Measurements from ENCODE around the gene NOS1.

The NOS1 gene

DNA sequence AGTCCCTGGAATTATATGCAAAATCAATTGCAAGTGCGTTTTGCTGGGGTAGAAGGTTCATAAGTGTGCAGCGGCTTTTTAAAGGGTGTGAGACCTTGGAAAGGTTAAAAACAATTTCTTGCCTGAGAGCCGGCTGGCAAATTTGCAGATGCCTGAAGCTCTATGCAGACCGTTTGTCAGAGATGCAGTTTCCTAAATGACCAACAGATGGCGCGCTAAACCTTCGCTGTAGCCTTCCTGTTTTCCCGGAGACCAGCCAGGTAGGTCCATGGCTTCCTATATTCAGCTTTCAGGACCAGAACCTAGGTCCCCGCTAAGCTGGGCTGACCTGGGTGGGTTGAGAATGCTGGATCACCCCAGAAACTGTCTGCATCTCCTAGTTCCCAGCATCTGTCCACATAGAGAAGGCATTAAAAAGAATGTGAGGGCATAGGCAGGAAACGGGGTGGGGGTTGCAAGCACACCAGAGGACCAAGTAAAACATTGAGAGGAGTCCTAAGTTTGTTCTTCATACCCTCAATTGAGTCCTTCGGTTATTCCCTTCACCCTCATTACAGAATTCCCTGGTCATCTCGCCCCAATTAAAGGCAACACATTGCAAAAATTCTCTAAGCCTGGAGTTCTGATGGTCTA is 5.7 kb upstream of the NOS1 start:
- no peak for TF ChIP-seq ZNF8 (CRISPR knock-in tag; IDR thresholded peaks at IDR 0.05)
- no peak for TF ChIP-seq ARNTL (CRISPR knock-in tag; IDR thresholded peaks at IDR 0.05; ENCODE audit: borderline replicate concordance, low read depth)
- no peak for TF ChIP-seq ZFP30 (CRISPR knock-in tag; IDR thresholded peaks at IDR 0.05)
- ATAC-seq, result peak; percentile 85

GRCh38 chr12:117365049-117365616 is 3.7 kb upstream of the NOS1 start:
- no peak; the same call in 2 of the 3 replicates for ATAC-seq
- TF ChIP-seq, protein P1, sequence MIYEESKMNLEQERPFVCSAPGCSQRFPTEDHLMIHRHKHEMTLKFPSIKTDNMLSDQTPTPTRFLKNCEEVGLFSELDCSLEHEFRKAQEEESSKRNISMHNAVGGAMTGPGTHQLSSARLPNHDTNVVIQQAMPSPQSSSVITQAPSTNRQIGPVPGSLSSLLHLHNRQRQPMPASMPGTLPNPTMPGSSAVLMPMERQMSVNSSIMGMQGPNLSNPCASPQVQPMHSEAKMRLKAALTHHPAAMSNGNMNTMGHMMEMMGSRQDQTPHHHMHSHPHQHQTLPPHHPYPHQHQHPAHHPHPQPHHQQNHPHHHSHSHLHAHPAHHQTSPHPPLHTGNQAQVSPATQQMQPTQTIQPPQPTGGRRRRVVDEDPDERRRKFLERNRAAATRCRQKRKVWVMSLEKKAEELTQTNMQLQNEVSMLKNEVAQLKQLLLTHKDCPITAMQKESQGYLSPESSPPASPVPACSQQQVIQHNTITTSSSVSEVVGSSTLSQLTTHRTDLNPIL (CRISPR knock-in tag; IDR thresholded peaks at IDR 0.05; ENCODE audit: low read depth), result no peak
- TF ChIP-seq TSHZ2 (CRISPR knock-in tag; IDR thresholded peaks at IDR 0.05) (peak; percentile 82), TCF4 (CRISPR knock-in tag; IDR thresholded peaks at IDR 0.05; ENCODE audit: borderline replicate concordance) (peak; percentile 78)

DNA sequence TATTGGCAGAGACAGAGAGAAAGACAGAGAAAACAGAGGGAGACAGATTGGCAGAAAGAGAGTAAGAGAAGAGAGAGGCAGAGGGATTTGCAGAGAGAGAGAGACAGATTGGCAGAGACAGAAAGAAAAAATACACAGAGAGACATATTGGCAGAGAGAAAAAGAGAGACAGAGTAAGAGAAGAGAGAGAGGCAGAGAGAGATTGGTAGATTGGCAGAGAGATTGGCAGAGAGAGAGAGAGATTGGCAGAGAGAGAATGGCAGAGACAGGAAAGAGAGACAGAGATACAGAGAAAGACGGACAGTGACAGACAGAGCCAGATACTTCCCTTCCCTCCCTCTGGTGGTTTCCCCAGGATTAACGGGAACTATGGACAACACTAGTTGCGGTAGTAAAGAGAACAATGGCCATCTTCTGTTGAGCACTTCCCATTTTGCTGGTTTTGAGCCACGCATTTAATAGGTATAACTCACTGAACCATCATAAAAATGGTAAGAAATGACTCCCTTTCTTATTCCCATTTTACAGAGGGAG is 2.6 kb upstream of the NOS1 start:
- ATAC-seq, result no peak

GRCh38 chr12:117363056-117363662 is 1.7 kb upstream of the NOS1 start:
- ATAC-seq, result no peak
- no peak for TF ChIP-seq ZFP30 (CRISPR knock-in tag; IDR thresholded peaks at IDR 0.05)
- TF ChIP-seq PPARA (CRISPR knock-in tag; IDR thresholded peaks at IDR 0.05; ENCODE audit: borderline replicate concordance), result no peak
- TF ChIP-seq ARNTL (CRISPR knock-in tag; IDR thresholded peaks at IDR 0.05; ENCODE audit: borderline replicate concordance, low read depth), result no peak
- TF ChIP-seq TCF4 (CRISPR knock-in tag; IDR thresholded peaks at IDR 0.05; ENCODE audit: borderline replicate concordance), result no peak
- TF ChIP-seq OSR1 (CRISPR knock-in tag; IDR thresholded peaks at IDR 0.05), result no peak
- no peak for TF ChIP-seq POU6F1 (CRISPR knock-in tag; IDR thresholded peaks at IDR 0.05; ENCODE audit: borderline replicate concordance, low read depth)
- no peak for TF ChIP-seq ISL1 (CRISPR knock-in tag; IDR thresholded peaks at IDR 0.05)
- no peak for TF ChIP-seq TOX (CRISPR knock-in tag; IDR thresholded peaks at IDR 0.05; ENCODE audit: borderline replicate concordance)
- no peak for TF ChIP-seq SNAI2 (CRISPR knock-in tag; IDR thresholded peaks at IDR 0.05)
- no peak for TF ChIP-seq TSHZ2 (CRISPR knock-in tag; IDR thresholded peaks at IDR 0.05)
- no peak for TF ChIP-seq ZNF565 (CRISPR knock-in tag; conservative IDR thresholded peaks at IDR 0.05; ENCODE audit: low read depth)
- TF ChIP-seq GLIS3 (CRISPR knock-in tag; IDR thresholded peaks at IDR 0.05), result no peak
- TF ChIP-seq, protein P2, sequence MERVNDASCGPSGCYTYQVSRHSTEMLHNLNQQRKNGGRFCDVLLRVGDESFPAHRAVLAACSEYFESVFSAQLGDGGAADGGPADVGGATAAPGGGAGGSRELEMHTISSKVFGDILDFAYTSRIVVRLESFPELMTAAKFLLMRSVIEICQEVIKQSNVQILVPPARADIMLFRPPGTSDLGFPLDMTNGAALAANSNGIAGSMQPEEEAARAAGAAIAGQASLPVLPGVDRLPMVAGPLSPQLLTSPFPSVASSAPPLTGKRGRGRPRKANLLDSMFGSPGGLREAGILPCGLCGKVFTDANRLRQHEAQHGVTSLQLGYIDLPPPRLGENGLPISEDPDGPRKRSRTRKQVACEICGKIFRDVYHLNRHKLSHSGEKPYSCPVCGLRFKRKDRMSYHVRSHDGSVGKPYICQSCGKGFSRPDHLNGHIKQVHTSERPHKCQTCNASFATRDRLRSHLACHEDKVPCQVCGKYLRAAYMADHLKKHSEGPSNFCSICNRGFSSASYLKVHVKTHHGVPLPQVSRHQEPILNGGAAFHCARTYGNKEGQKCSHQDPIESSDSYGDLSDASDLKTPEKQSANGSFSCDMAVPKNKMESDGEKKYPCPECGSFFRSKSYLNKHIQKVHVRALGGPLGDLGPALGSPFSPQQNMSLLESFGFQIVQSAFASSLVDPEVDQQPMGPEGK (CRISPR knock-in tag; IDR thresholded peaks at IDR 0.05; ENCODE audit: borderline replicate concordance), result no peak

More for the DNA sequence above, 2.6 kb upstream of the NOS1 start:
- TF ChIP-seq CSDC2 (CRISPR knock-in tag; IDR thresholded peaks at IDR 0.05) (no peak), ZNF70 (CRISPR knock-in tag; IDR thresholded peaks at IDR 0.05) (no peak), TSHZ2 (CRISPR knock-in tag; IDR thresholded peaks at IDR 0.05) (no peak)

All from SK-N-SH treated with all-trans-retinoic acid at 6 μM for 48 hours (cell line).